ENCODE data around the gene JADE2.
"Not testable (repeated sequence)": the region's sequence is repeated elsewhere in the genome, so short reads cannot be mapped to it uniquely, and the experiment has no call there.

Gene JADE2

GRCh38 chr5:134492568-134492967 lies 32.9 kb upstream of the JADE2 start:
- Histone ChIP-seq H2AFZ (ENCODE audit: low read depth, low read length) (no peak overlapping the region), H3K9me3 (ENCODE audit: control insufficient read depth, low read length) (no peaks in the 10 kb centered on the region)
- WGBS, result 86% methylated on average over 6 of the region's 6 CpGs

GRCh38 chr5:134493461-134494055 lies 31.9 kb upstream of the JADE2 start:
- DNase-seq, result no peak
- Histone ChIP-seq H3K23ac (ENCODE audit: low read length in 2 of 2) (peak overlapping the region in 1 of 2 experiments; percentile 85), H4K8ac (ENCODE audit: low read length) (no peak overlapping the region), H2AFZ (ENCODE audit: low read depth, low read length) (peak overlapping the region; percentile 51), H3K9ac (ENCODE audit: low read length) (no peak overlapping the region), H3K9me3 (ENCODE audit: control insufficient read depth, low read length) (no peaks in the 10 kb centered on the region), H2AK5ac (ENCODE audit: low read length, severe bottlenecking) (no peak overlapping the region), H3K4me1 (ENCODE audit: control insufficient read depth, insufficient read depth, low read depth, low read length) (no peaks in the 10 kb centered on the region), H3K4me2 (ENCODE audit: low read length, poor library complexity, severe bottlenecking) (no peak overlapping the region), H4K91ac (ENCODE audit: low read length) (no peak overlapping the region), H3K36me3 (ENCODE audit: control insufficient read depth in 1 of 2, insufficient read depth in 2 of 2, low read depth in 1 of 2, low read length in 2 of 2) (no peaks in the 10 kb centered on the region), H3K27me3 (ENCODE audit: control insufficient read depth in 1 of 2, insufficient read depth in 1 of 2, low read length in 2 of 2) (no peaks in the 10 kb centered on the region), H3K14ac (ENCODE audit: low read length in 2 of 2) (peak overlapping the region in 1 of 2 experiments; percentile 62), H3K18ac (ENCODE audit: low read depth in 1 of 2, low read length in 2 of 2) (no peak overlapping the region), H2BK15ac (ENCODE audit: low read depth, poor library complexity, severe bottlenecking) (no peak overlapping the region), H3K79me1 (replicated peaks; ENCODE audit: low read length, poor library complexity, severe bottlenecking) (no peaks in the 10 kb centered on the region), H3K27ac (ENCODE audit: low read length, poor library complexity, severe bottlenecking) (no peak overlapping the region), H2BK120ac (ENCODE audit: low read depth, low read length) (no peak overlapping the region), H3K4ac (ENCODE audit: low read depth in 1 of 2, low read length in 2 of 2) (no peak overlapping the region), H2BK12ac (ENCODE audit: low read length in 2 of 2) (no peak overlapping the region), H2BK5ac (ENCODE audit: low read depth, low read length, poor library complexity, severe bottlenecking) (no peak overlapping the region), H3K4me3 (ENCODE audit: insufficient read depth in 1 of 2, low read depth in 1 of 2, low read length in 2 of 2) (no peak overlapping the region)
- 96% methylated on average over 3 of the region's 4 CpGs for WGBS

More at GRCh38 chr5:134492568-134492967, 32.9 kb upstream of the JADE2 start:
- H3K23ac ChIP-seq (ENCODE audit: low read length in 2 of 2), result no peak overlapping the region
- H3K4me3 ChIP-seq (ENCODE audit: insufficient read depth in 1 of 2, low read depth in 1 of 2, low read length in 2 of 2), result no peak overlapping the region
- H3K4me1 ChIP-seq (ENCODE audit: control insufficient read depth, insufficient read depth, low read depth, low read length), result no peaks in the 10 kb centered on the region
- H3K9ac ChIP-seq (ENCODE audit: low read length), result no peak overlapping the region
- H4K91ac ChIP-seq (ENCODE audit: low read length), result no peak overlapping the region
- no peaks in the 10 kb centered on the region for H3K36me3 ChIP-seq (ENCODE audit: control insufficient read depth in 1 of 2, insufficient read depth in 2 of 2, low read depth in 1 of 2, low read length in 2 of 2)
- H2AK5ac ChIP-seq (ENCODE audit: low read length, severe bottlenecking), result no peak overlapping the region
- H3K18ac ChIP-seq (ENCODE audit: low read depth in 1 of 2, low read length in 2 of 2), result no peak overlapping the region
- no peaks in the 10 kb centered on the region for H3K79me1 ChIP-seq (replicated peaks; ENCODE audit: low read length, poor library complexity, severe bottlenecking)
- no peak for DNase-seq
- H2BK15ac ChIP-seq (ENCODE audit: low read depth, poor library complexity, severe bottlenecking), result no peak overlapping the region
- H4K8ac ChIP-seq (ENCODE audit: low read length), result no peak overlapping the region
- no peak overlapping the region for H3K4ac ChIP-seq (ENCODE audit: low read depth in 1 of 2, low read length in 2 of 2)
- no peak overlapping the region for H2BK120ac ChIP-seq (ENCODE audit: low read depth, low read length)
- no peak overlapping the region for H3K27ac ChIP-seq (ENCODE audit: low read length, poor library complexity, severe bottlenecking)
- no peaks in the 10 kb centered on the region for H3K27me3 ChIP-seq (ENCODE audit: control insufficient read depth in 1 of 2, insufficient read depth in 1 of 2, low read length in 2 of 2)
- no peak overlapping the region for H3K14ac ChIP-seq (ENCODE audit: low read length in 2 of 2)
- H2BK5ac ChIP-seq (ENCODE audit: low read depth, low read length, poor library complexity, severe bottlenecking), result no peak overlapping the region
- no peak overlapping the region for H2BK12ac ChIP-seq (ENCODE audit: low read length in 2 of 2)
- H3K4me2 ChIP-seq (ENCODE audit: low read length, poor library complexity, severe bottlenecking), result no peak overlapping the region

- H3K9me3 ChIP-seq (ENCODE audit: control insufficient read depth, low read length), result no peaks in the 10 kb centered on the region
- H3K27me3 ChIP-seq (ENCODE audit: control insufficient read depth in 1 of 2, insufficient read depth in 1 of 2, low read length in 2 of 2), result no peaks in the 10 kb centered on the region
- H3K9ac ChIP-seq (ENCODE audit: low read length), result no peak overlapping the region
- H3K14ac ChIP-seq (ENCODE audit: low read length in 2 of 2), result no peak overlapping the region
- H4K91ac ChIP-seq (ENCODE audit: low read length), result no peak overlapping the region
- H3K79me1 ChIP-seq (replicated peaks; ENCODE audit: low read length, poor library complexity, severe bottlenecking), result no peaks in the 10 kb centered on the region
- H2BK15ac ChIP-seq (ENCODE audit: low read depth, poor library complexity, severe bottlenecking), result no peak overlapping the region
- H2AK5ac ChIP-seq (ENCODE audit: low read length, severe bottlenecking), result no peak overlapping the region
- no peaks in the 10 kb centered on the region for H3K36me3 ChIP-seq (ENCODE audit: control insufficient read depth in 1 of 2, insufficient read depth in 2 of 2, low read depth in 1 of 2, low read length in 2 of 2)
- H2AFZ ChIP-seq (ENCODE audit: low read depth, low read length), result no peak overlapping the region
- H2BK120ac ChIP-seq (ENCODE audit: low read depth, low read length), result no peak overlapping the region
- no peak overlapping the region for H4K8ac ChIP-seq (ENCODE audit: low read length)
- H3K4me1 ChIP-seq (ENCODE audit: control insufficient read depth, insufficient read depth, low read depth, low read length), result no peaks in the 10 kb centered on the region
- no peak overlapping the region for H3K18ac ChIP-seq (ENCODE audit: low read depth in 1 of 2, low read length in 2 of 2)
- no peak overlapping the region for H2BK12ac ChIP-seq (ENCODE audit: low read length in 2 of 2)
- WGBS, result 74% methylated on average over 1 of the region's 1 CpG
- no peak overlapping the region for H3K4me3 ChIP-seq (ENCODE audit: insufficient read depth in 1 of 2, low read depth in 1 of 2, low read length in 2 of 2)
- no peak overlapping the region for H3K4ac ChIP-seq (ENCODE audit: low read depth in 1 of 2, low read length in 2 of 2)
- no peak overlapping the region for H3K23ac ChIP-seq (ENCODE audit: low read length in 2 of 2)
- H3K27ac ChIP-seq (ENCODE audit: low read length, poor library complexity, severe bottlenecking), result no peak overlapping the region
- H2BK5ac ChIP-seq (ENCODE audit: low read depth, low read length, poor library complexity, severe bottlenecking), result no peak overlapping the region
- DNase-seq, result no peak
- H3K4me2 ChIP-seq (ENCODE audit: low read length, poor library complexity, severe bottlenecking), result no peak overlapping the region
Observed at GRCh38 chr5:134494780-134495179, 30.7 kb upstream of the JADE2 start.

- H3K18ac ChIP-seq (ENCODE audit: low read depth in 1 of 2, low read length in 2 of 2); H3K4ac ChIP-seq (ENCODE audit: low read depth in 1 of 2, low read length in 2 of 2); H3K9ac ChIP-seq (ENCODE audit: low read length); H3K14ac ChIP-seq (ENCODE audit: low read length in 2 of 2); H3K36me3 ChIP-seq (ENCODE audit: control insufficient read depth in 1 of 2, insufficient read depth in 2 of 2, low read depth in 1 of 2, low read length in 2 of 2); H3K9me3 ChIP-seq (ENCODE audit: control insufficient read depth, low read length); H2BK15ac ChIP-seq (ENCODE audit: low read depth, poor library complexity, severe bottlenecking); H4K91ac ChIP-seq (ENCODE audit: low read length); H3K27ac ChIP-seq (ENCODE audit: low read length, poor library complexity, severe bottlenecking); H4K8ac ChIP-seq (ENCODE audit: low read length); H2BK12ac ChIP-seq (ENCODE audit: low read length in 2 of 2); H3K4me2 ChIP-seq (ENCODE audit: low read length, poor library complexity, severe bottlenecking); DNase-seq; H3K79me1 ChIP-seq (replicated peaks; ENCODE audit: low read length, poor library complexity, severe bottlenecking); H2BK120ac ChIP-seq (ENCODE audit: low read depth, low read length); H2AK5ac ChIP-seq (ENCODE audit: low read length, severe bottlenecking); H2AFZ ChIP-seq (ENCODE audit: low read depth, low read length); H3K23ac ChIP-seq (ENCODE audit: low read length in 2 of 2); H3K4me3 ChIP-seq (ENCODE audit: insufficient read depth in 1 of 2, low read depth in 1 of 2, low read length in 2 of 2); H2BK5ac ChIP-seq (ENCODE audit: low read depth, low read length, poor library complexity, severe bottlenecking); H3K27me3 ChIP-seq (ENCODE audit: control insufficient read depth in 1 of 2, insufficient read depth in 1 of 2, low read length in 2 of 2): not testable (repeated sequence)
- H3K4me1 ChIP-seq (ENCODE audit: control insufficient read depth, insufficient read depth, low read depth, low read length), result peaks cover 20% of the 10 kb centered on the region
- 83% methylated on average over 4 of the region's 6 CpGs for WGBS
Observed at GRCh38 chr5:134499905-134500304, 25.6 kb upstream of the JADE2 start.

Data from mesenchymal stem cell (in vitro differentiated cells and primary cell).